H9 (cell line): ENCODE measurements around the gene WRAP53. TPM values are rescaled to one million over a fixed set of nuclear protein-coding genes. Genes with fewer than 3 reads are reported as not detected.
A peak's percentile ranks its signal among the peaks of the same experiment; 100 is the strongest.

ENCODE experiments used
- DNase-seq: peaks from one replicate; pipeline ENCODE4 v3.0.0-alpha.2; 2017
- H2AFZ ChIP-seq: one replicate; pipeline ENCODE4 v1.6.1; 2013; ENCODE audit warnings: mild to moderate bottlenecking, low read length, control low read depth, moderate library complexity
- H2AK5ac ChIP-seq: 2 replicates; pipeline ENCODE4 v1.6.1; 2013; ENCODE audit warnings: low read length, control low read depth, mixed read lengths; ENCODE audit not compliant: insufficient read length
- H2BK120ac ChIP-seq: one replicate; pipeline ENCODE4 v1.6.1; 2013; ENCODE audit warnings: low read depth, mild to moderate bottlenecking, low read length, control low read depth, inconsistent platforms; ENCODE audit not compliant: poor library complexity, severe bottlenecking
- H2BK12ac ChIP-seq: 2 replicates; pipeline ENCODE4 v1.6.1; 2013; ENCODE audit warnings: low read length, control low read depth, mixed read lengths, low read depth; ENCODE audit not compliant: insufficient read length
- H2BK15ac ChIP-seq: 2 replicates; pipeline ENCODE4 v1.6.1; 2013; ENCODE audit warnings: low read depth, low read length, control low read depth
- H2BK20ac ChIP-seq: one replicate; pipeline ENCODE4 v1.6.1; 2013; ENCODE audit warnings: low read depth, mild to moderate bottlenecking, low read length, control low read depth, inconsistent platforms; ENCODE audit not compliant: poor library complexity, severe bottlenecking
- H2BK5ac ChIP-seq: 2 replicates; pipeline ENCODE4 v1.6.1; 2013; ENCODE audit warnings: low read length, control low read depth, mixed read lengths; ENCODE audit not compliant: insufficient read length
- H3K14ac ChIP-seq: 2 replicates; pipeline ENCODE4 v1.6.1; 2013; ENCODE audit warnings: low read length, control low read depth; ENCODE audit not compliant: insufficient read depth
- H3K18ac ChIP-seq: 2 replicates; pipeline ENCODE4 v1.6.1; 2013; ENCODE audit warnings: low read depth, mild to moderate bottlenecking, mixed read lengths, low read length, control low read depth; ENCODE audit not compliant: insufficient read length
- H3K23ac ChIP-seq: 2 replicates; pipeline ENCODE4 v1.6.1; 2013; ENCODE audit warnings: low read length, control low read depth, mixed read lengths, low read depth; ENCODE audit not compliant: insufficient read length
- H3K23me2 ChIP-seq: 2 replicates; pipeline ENCODE4 v1.6.1; 2013; ENCODE audit warnings: low read depth, mild to moderate bottlenecking, mixed read lengths, low read length, control low read depth; ENCODE audit not compliant: insufficient read length, poor library complexity, severe bottlenecking
- H3K27ac ChIP-seq: 2 replicates; pipeline ENCODE4 v1.5.1; 2013; ENCODE audit warnings: low read length, control low read depth, mixed read lengths, low read depth; ENCODE audit not compliant: insufficient read length
- H3K27me3 ChIP-seq: 2 replicates; pipeline ENCODE4 v1.6.1; 2013; ENCODE audit warnings: low read length, control low read depth, inconsistent platforms; ENCODE audit not compliant: insufficient read depth
- H3K4ac ChIP-seq: 2 replicates; pipeline ENCODE4 v1.6.1; 2013; ENCODE audit warnings: low read depth, mild to moderate bottlenecking, control low read depth, inconsistent platforms, low read length, moderate library complexity
- H3K4me1 ChIP-seq: 2 replicates; pipeline ENCODE4 v1.6.1; 2013; ENCODE audit warnings: low read length, control low read depth, inconsistent platforms; ENCODE audit not compliant: insufficient read depth
- H3K4me2 ChIP-seq: 2 replicates; pipeline ENCODE4 v1.6.1; 2013; ENCODE audit warnings: low read length, control low read depth, mixed read lengths; ENCODE audit not compliant: insufficient read length, insufficient read depth
- H3K56ac ChIP-seq: 2 replicates; pipeline ENCODE4 v1.6.1; 2013; ENCODE audit warnings: low read depth, mild to moderate bottlenecking, mixed read lengths, low read length, control low read depth; ENCODE audit not compliant: insufficient read length
- H3K79me1 ChIP-seq: 2 replicates; pipeline ENCODE4 v1.6.1; 2013; ENCODE audit warnings: low read depth, mild to moderate bottlenecking, moderate library complexity, low read length, control low read depth, inconsistent platforms; ENCODE audit not compliant: insufficient read depth, poor library complexity, severe bottlenecking
- H3K79me2 ChIP-seq: 2 replicates; pipeline ENCODE4 v1.6.1; 2013; ENCODE audit warnings: low read length, control low read depth, inconsistent platforms; ENCODE audit not compliant: insufficient read depth
- H3K9ac ChIP-seq: 2 replicates; pipeline ENCODE4 v1.6.1; 2013; ENCODE audit warnings: low read length, control low read depth, mixed read lengths; ENCODE audit not compliant: insufficient read length; ENCODE audit errors: extremely low read depth
- H3K9me3 ChIP-seq: one replicate; pipeline ENCODE4 v1.6.1; 2013; ENCODE audit warnings: low read depth, low read length, inconsistent platforms; ENCODE audit not compliant: control insufficient read depth
- H3T11ph ChIP-seq: one replicate; pipeline ENCODE4 v1.6.1; 2013; ENCODE audit warnings: mild to moderate bottlenecking, low read length, control low read depth, inconsistent platforms
- H4K20me1 ChIP-seq: one replicate; pipeline ENCODE4 v1.6.1; 2013; ENCODE audit not compliant: control insufficient read depth, insufficient read length, insufficient read depth
- H4K5ac ChIP-seq: 2 replicates; pipeline ENCODE4 v1.6.1; 2013; ENCODE audit warnings: low read depth, mild to moderate bottlenecking, mixed read lengths, low read length, control low read depth; ENCODE audit not compliant: insufficient read length
- H4K8ac ChIP-seq: replicated peaks from 2 replicates; pipeline ENCODE4 v1.6.1; 2013; ENCODE audit warnings: low read length, control low read depth, mixed read lengths, low read depth; ENCODE audit not compliant: insufficient read length
- H4K91ac ChIP-seq: 2 replicates; pipeline ENCODE4 v1.6.1; 2013; ENCODE audit warnings: low read depth, mild to moderate bottlenecking, moderate library complexity, mixed read lengths, low read length, control low read depth; ENCODE audit not compliant: insufficient read length
- H3K27ac Mint-ChIP-seq, 3 experiments: 2 replicates in 2 of 3; 3 replicates in 1 of 3; pipeline ENCODE4 v1.8.0; 2020 to 2021; ENCODE audit warnings: mixed read lengths in 3 of 3, mild to moderate bottlenecking in 1 of 3, moderate library complexity in 1 of 3
- H3K27me3 Mint-ChIP-seq: 2 replicates; pipeline ENCODE4 v1.8.0; 2021; ENCODE audit warnings: low read depth, mild to moderate bottlenecking, moderate library complexity, mixed read lengths
- H3K36me3 Mint-ChIP-seq, 3 experiments: 2 replicates in 2 of 3; 3 replicates in 1 of 3; pipeline ENCODE4 v1.8.0; 2020 to 2021; ENCODE audit warnings: low read depth in 3 of 3, mixed read lengths in 3 of 3; ENCODE audit not compliant: insufficient read depth in 1 of 3
- H3K4me1 Mint-ChIP-seq, 2 experiments: 2 replicates each; pipeline ENCODE4 v1.8.0; 2020; ENCODE audit warnings: mixed read lengths in 2 of 2
- H3K4me3 Mint-ChIP-seq, 2 experiments: 2 replicates in 1 of 2; 3 replicates in 1 of 2; pipeline ENCODE4 v1.8.0; 2020 to 2021; ENCODE audit warnings: mild to moderate bottlenecking in 2 of 2, mixed read lengths in 2 of 2, moderate library complexity in 1 of 2
- H3K9me3 Mint-ChIP-seq, 2 experiments: 2 replicates in 1 of 2; 3 replicates in 1 of 2; pipeline ENCODE4 v1.8.0; 2020; ENCODE audit warnings: mild to moderate bottlenecking in 2 of 2, mixed read lengths in 2 of 2, moderate library complexity in 1 of 2
- CTCF ChIP-seq: fragments of 200-600 bp; sonication (generic); conservative IDR thresholded peaks from 3 replicates; pipeline ENCODE4 v1.8.0; 2021; ENCODE audit warnings: antibody characterized with exemption, mild to moderate bottlenecking
- WGBS: extraction: QIAGEN DNeasy Blood & Tissue Kit; methylation state at CpG from one replicate; pipeline ENCODE4 v1.1.7; 2013; ENCODE audit warnings: missing lambda C conversion rate, low lambda C conversion rate, mixed read lengths; ENCODE audit not compliant: insufficient read length; ENCODE audit errors: extremely low coverage; 5-methylcytosine and 5-hydroxymethylcytosine counted together
- total RNA-seq: library from RNA; stranded (reverse); gene quantifications from 2 replicates; pipeline ENCODE4 v1.2.1, GENCODE V29; 2021

WRAP53 gene
- total RNA-seq, 1 experiment from 2014 or later = 27.0 TPM

GRCh38 chr17:7650509-7651096, 37.7 kb upstream of the WRAP53 start, which contains the start of gene ATP1B2:
ATP1B2 (plus strand) TSS chr17:7650926; CDS start chr17:7651519, 593 bp downstream.
- Histone ChIP-seq H3K27me3 (peaks cover 5% of the 10 kb centered on the region), H3K23me2 (peaks cover 14% of the 10 kb centered on the region), H2AFZ (no peak within 1 kb of the TSS), H3K23ac (no peak within 1 kb of the TSS), H4K20me1 (no peaks in the 10 kb centered on the region), H3K4ac (no peak within 1 kb of the TSS), H2BK15ac (no peak within 1 kb of the TSS), H3K9ac (no peak within 1 kb of the TSS), H4K91ac (no peak within 1 kb of the TSS), H2AK5ac (no peak within 1 kb of the TSS), H4K8ac (no peak within 1 kb of the TSS), H3K4me1 (no peaks in the 10 kb centered on the region), H3K4me2 (peak within 1 kb of the TSS; percentile 82), H3K56ac (no peak within 1 kb of the TSS), H2BK5ac (no peak within 1 kb of the TSS), H3K14ac (no peak within 1 kb of the TSS), H4K5ac (no peak within 1 kb of the TSS), H3K9me3 (no peaks in the 10 kb centered on the region), H3T11ph (no peak within 1 kb of the TSS), H2BK120ac (no peak within 1 kb of the TSS), H3K79me1 (no peaks in the 10 kb centered on the region), H3K18ac (no peak within 1 kb of the TSS), H3K27ac (no peak within 1 kb of the TSS), H2BK20ac (no peak within 1 kb of the TSS), H3K79me2 (no peaks in the 10 kb centered on the region), H2BK12ac (no peak within 1 kb of the TSS)
- no peak for TF ChIP-seq CTCF
- Mint-ChIP-seq H3K27ac (peak within 1 kb of the TSS; percentile 37 to 89 (median 86); a peak in 5 of 7 replicates), H3K9me3 (peaks cover 0 to 3% of the 10 kb centered on the region in 2 experiments; a peak in 2 of 5 replicates), H3K4me1 (peaks cover 23 to 38% of the 10 kb centered on the region in 2 experiments), H3K36me3 (peaks cover 3 to 20% (median 9%) of the 10 kb centered on the region in 3 experiments; a peak in 5 of 7 replicates), H3K4me3 (peak within 1 kb of the TSS; percentile 69 to 91), H3K27me3 (peaks cover 69% of the 10 kb centered on the region)
- no CpG with 5 or more reads among the region's 34 CpGs for WGBS
- peak; percentile 98 for DNase-seq
